T-cell (primary cell): ENCODE data around the gene PARD3. TPM values are rescaled to one million over a fixed set of nuclear protein-coding genes. Genes with fewer than 3 reads are reported as not detected.

Experiments
- ATAC-seq, 4 experiments: fragments of 200-7000 bp in 3 of 4; fragments of 150-1000 bp in 1 of 4; cut with Tn5 transposase; replicated peaks in 1 of 4; 1 replicate in 3 of 4; 2 replicates in 1 of 4; pipeline ENCODE4 v1.10.0; 2021; ENCODE audit warnings: moderate library complexity in 3 of 4, mild to moderate bottlenecking in 2 of 4, moderate number of reproducible peaks in 1 of 4
- CTCF ChIA-PET, 2 donors: fragments of 300-600 bp; sonication (Branson Sonifier 250); formaldehyde crosslinking; loops; one replicate each; lab custom pipeline; 2022; ENCODE audit warnings: antibody characterized with exemption in 2 of 2; lab: Charles Lee
- POLR2A ChIA-PET, 2 donors: fragments of 300-600 bp; sonication (Branson Sonifier 250); formaldehyde crosslinking; loops; one replicate each; lab custom pipeline; 2022; ENCODE audit warnings: antibody characterized with exemption in 2 of 2; lab: Charles Lee
- DNase-seq, 35 experiments: peaks; one replicate each; pipeline versions ENCODE4 v3.0.0 to v3.0.0-alpha.2; 2013 to 2023
- H3K27ac ChIP-seq: one replicate; pipeline ENCODE4 v1.5.1; 2013; ENCODE audit warnings: low read length
- H3K27me3 ChIP-seq, 2 experiments: replicated peaks in 1 of 2; 1 replicate in 1 of 2; 2 replicates in 1 of 2; pipeline versions ENCODE4 v1.6.1 to v1.7.0; 2013; ENCODE audit warnings: low read length in 1 of 2, mixed read lengths in 1 of 2; ENCODE audit not compliant: control insufficient read depth in 2 of 2, insufficient read depth in 2 of 2; ENCODE audit errors: extremely low read depth in 1 of 2
- H3K36me3 ChIP-seq, 2 donors: 1 replicate in 1 of 2; 2 replicates in 1 of 2; pipeline versions ENCODE4 v1.6.1 to v1.7.0; 2013; ENCODE audit warnings: low read length in 1 of 2; ENCODE audit not compliant: control insufficient read depth in 2 of 2, insufficient read depth in 1 of 2; ENCODE audit errors: extremely low read depth in 1 of 2
- H3K4me1 ChIP-seq, 2 experiments: 1 replicate in 1 of 2; 2 replicates in 1 of 2; pipeline versions ENCODE4 v1.6.1 to v1.7.0; 2013; ENCODE audit warnings: low read length in 2 of 2, mixed read lengths in 1 of 2; ENCODE audit not compliant: insufficient read depth in 2 of 2, control insufficient read depth in 1 of 2; ENCODE audit errors: extremely low read depth in 1 of 2
- H3K4me3 ChIP-seq, 2 donors: 1 replicate in 1 of 2; 2 replicates in 1 of 2; pipeline versions ENCODE4 v1.5.1 to v1.7.0; 2013; ENCODE audit warnings: mild to moderate bottlenecking in 2 of 2, low read length in 1 of 2, moderate library complexity in 1 of 2; ENCODE audit not compliant: control insufficient read depth in 1 of 2; ENCODE audit errors: extremely low read depth in 1 of 2
- H3K9me3 ChIP-seq: 2 replicates; pipeline ENCODE4 v1.7.0; 2013
- H3K27ac Mint-ChIP-seq, 2 donors: one replicate each; pipeline ENCODE4 v1.8.0; 2020 to 2021; ENCODE audit warnings: mild to moderate bottlenecking in 2 of 2, mixed read lengths in 2 of 2
- H3K27me3 Mint-ChIP-seq, 2 donors: one replicate each; pipeline ENCODE4 v1.8.0; 2021 to 2022; ENCODE audit warnings: mixed read lengths in 2 of 2
- H3K36me3 Mint-ChIP-seq: one replicate; pipeline ENCODE4 v1.8.0; 2021; ENCODE audit warnings: mixed read lengths
- H3K4me1 Mint-ChIP-seq, 3 donors: one replicate each; pipeline ENCODE4 v1.8.0; 2020 to 2022; ENCODE audit warnings: mixed read lengths in 3 of 3, mild to moderate bottlenecking in 1 of 3
- H3K4me3 Mint-ChIP-seq, 3 donors: one replicate each; pipeline ENCODE4 v1.8.0; 2020 to 2022; ENCODE audit warnings: mild to moderate bottlenecking in 3 of 3, mixed read lengths in 3 of 3, moderate library complexity in 3 of 3
- H3K9me3 Mint-ChIP-seq, 3 donors: one replicate each; pipeline ENCODE4 v1.8.0; 2020 to 2022; ENCODE audit warnings: mixed read lengths in 3 of 3
- WGBS: methylation state at CpG from one replicate; pipeline ENCODE4 v1.1.5; 2013; ENCODE audit warnings: missing lambda C conversion rate; ENCODE audit not compliant: insufficient coverage; 5-methylcytosine and 5-hydroxymethylcytosine counted together
- total RNA-seq, 35 experiments: library from RNA in 6 of 35; stranded (reverse) in 6 of 35; fragments of 120-200 nt in 1 of 35; gene quantifications; one replicate each; pipeline versions ENCODE4 v1.2.1 to v1.2.4 and lab custom pipeline; 2013 to 2026

PARD3 gene
- total RNA-seq, 5 donors from 2014 or later (not counting 1 experiment from before 2014, with no cell fraction given) = 0.36 to 0.92 (median 0.65) TPM

DNA sequence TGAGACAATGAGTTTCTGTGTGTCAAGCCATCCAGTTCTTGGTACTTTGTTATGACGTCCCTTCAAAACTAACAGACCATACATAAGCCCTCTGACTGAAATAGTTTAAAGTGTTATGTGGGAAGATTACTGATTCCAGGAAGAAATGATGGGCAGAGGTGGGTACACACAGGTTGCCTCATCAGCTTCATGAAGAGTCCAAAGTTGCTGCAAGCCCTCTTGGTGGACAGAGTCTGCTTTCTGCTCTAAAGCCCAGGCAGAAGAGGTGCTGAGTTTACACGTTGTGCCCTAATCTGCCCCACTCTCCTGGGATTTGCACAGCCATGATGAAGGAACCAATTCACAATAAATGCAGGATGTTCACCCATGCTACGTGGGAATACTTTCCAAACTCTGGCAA, 187.4 kb downstream of the PARD3 start:
- H3K4me1 Mint-ChIP-seq = no peaks in the 10 kb centered on the region
- no peaks in the 10 kb centered on the region for H3K9me3 Mint-ChIP-seq
- H3K27ac Mint-ChIP-seq = no peak overlapping the region
- Histone ChIP-seq H3K36me3 (no peaks in the 10 kb centered on the region), H3K4me3 (no peak overlapping the region), H3K9me3 (no peaks in the 10 kb centered on the region), H3K27me3 (peaks cover 0 to 2% of the 10 kb centered on the region in 2 experiments), H3K27ac (no peak overlapping the region), H3K4me1 (no peaks in the 10 kb centered on the region)
- WGBS = 80% methylated on average over 1 of the region's 3 CpGs
- peaks cover 0 to 3% of the 10 kb centered on the region in 2 donors for H3K27me3 Mint-ChIP-seq
- CTCF ChIA-PET = no interaction called here
- POLR2A ChIA-PET = no interaction called here
- no peaks in the 10 kb centered on the region for H3K36me3 Mint-ChIP-seq
- DNase-seq (no peak), ATAC-seq (no peak)
- no peak overlapping the region for H3K4me3 Mint-ChIP-seq

DNA sequence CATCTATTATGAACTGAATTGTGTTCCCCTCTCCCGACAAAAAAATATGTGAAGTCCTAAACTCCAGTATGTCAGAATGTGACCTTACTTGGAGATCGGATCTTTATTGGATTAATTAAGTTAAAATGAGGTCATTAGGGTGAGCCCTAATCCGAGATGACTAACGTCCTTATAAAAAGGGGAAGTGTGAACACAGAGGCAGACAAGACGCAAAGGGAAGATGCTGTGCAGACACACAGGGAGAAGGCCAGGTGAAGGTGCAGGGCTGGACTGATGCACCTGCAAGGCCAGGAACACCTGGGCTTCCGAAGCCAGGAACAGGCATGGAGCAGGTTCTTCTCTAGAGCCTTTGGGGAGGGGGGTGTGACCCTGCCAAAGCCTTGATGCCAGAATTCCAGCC, 187.8 kb downstream of the PARD3 start:
- Histone ChIP-seq H3K27me3 (peaks cover 0 to 2% of the 10 kb centered on the region in 2 experiments), H3K36me3 (no peaks in the 10 kb centered on the region), H3K27ac (no peak overlapping the region), H3K4me1 (no peaks in the 10 kb centered on the region), H3K4me3 (no peak overlapping the region), H3K9me3 (no peaks in the 10 kb centered on the region)
- Mint-ChIP-seq H3K36me3 (no peaks in the 10 kb centered on the region), H3K27ac (no peak overlapping the region), H3K4me3 (no peak overlapping the region), H3K9me3 (no peaks in the 10 kb centered on the region), H3K27me3 (peaks cover 0 to 3% of the 10 kb centered on the region in 2 donors), H3K4me1 (no peaks in the 10 kb centered on the region)
- WGBS = 87% methylated on average over 5 of the region's 6 CpGs
- ATAC-seq = no peak
- ChIA-PET CTCF (no interaction called here), POLR2A (no interaction called here)
- no peak for DNase-seq

DNA sequence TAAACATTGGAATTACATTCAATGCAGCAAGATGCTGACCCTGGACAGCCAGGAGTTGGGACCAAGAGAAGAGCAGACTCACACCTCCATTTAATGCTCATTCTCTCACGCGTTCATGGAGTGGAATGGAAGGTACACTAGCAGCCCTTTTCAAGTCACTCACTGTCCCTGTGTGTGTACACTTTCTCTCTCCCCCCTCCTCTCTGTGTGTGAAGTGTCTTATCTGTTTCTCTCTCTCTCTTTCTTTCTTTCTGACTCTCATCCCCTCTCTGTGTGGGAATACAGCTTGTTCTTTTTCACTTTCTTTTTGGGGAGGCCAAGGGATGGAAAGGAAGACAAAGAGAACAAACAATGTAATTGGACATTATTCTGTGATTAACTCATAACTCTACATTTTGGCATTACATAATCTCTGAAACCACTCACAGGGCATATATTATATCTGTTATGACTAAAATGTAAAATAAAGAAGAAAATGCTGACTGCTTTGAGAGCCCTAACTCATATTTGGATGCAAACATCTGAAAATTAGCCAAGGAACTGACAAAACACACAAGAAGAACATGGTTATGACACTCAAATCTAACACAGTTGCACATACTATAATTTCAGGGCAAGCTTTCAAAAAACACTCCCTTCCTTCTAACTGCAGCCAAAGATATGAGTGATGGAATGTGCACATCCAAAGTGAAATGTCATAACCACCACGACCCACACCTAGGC, 188.8 kb downstream of the PARD3 start:
- Histone ChIP-seq H3K4me1 (no peaks in the 10 kb centered on the region), H3K27me3 (peaks cover 0 to 2% of the 10 kb centered on the region in 2 experiments), H3K36me3 (no peaks in the 10 kb centered on the region), H3K27ac (no peak overlapping the region), H3K9me3 (no peaks in the 10 kb centered on the region), H3K4me3 (no peak overlapping the region)
- Mint-ChIP-seq H3K9me3 (no peaks in the 10 kb centered on the region), H3K4me3 (no peak overlapping the region), H3K27ac (no peak overlapping the region), H3K27me3 (no peaks in the 10 kb centered on the region), H3K36me3 (no peaks in the 10 kb centered on the region), H3K4me1 (no peaks in the 10 kb centered on the region)
- ATAC-seq (no peak), DNase-seq (no peak)
- no CpG with 5 or more reads among the region's 3 CpGs for WGBS
- POLR2A ChIA-PET = no interaction called here
- CTCF ChIA-PET = no interaction called here

DNA sequence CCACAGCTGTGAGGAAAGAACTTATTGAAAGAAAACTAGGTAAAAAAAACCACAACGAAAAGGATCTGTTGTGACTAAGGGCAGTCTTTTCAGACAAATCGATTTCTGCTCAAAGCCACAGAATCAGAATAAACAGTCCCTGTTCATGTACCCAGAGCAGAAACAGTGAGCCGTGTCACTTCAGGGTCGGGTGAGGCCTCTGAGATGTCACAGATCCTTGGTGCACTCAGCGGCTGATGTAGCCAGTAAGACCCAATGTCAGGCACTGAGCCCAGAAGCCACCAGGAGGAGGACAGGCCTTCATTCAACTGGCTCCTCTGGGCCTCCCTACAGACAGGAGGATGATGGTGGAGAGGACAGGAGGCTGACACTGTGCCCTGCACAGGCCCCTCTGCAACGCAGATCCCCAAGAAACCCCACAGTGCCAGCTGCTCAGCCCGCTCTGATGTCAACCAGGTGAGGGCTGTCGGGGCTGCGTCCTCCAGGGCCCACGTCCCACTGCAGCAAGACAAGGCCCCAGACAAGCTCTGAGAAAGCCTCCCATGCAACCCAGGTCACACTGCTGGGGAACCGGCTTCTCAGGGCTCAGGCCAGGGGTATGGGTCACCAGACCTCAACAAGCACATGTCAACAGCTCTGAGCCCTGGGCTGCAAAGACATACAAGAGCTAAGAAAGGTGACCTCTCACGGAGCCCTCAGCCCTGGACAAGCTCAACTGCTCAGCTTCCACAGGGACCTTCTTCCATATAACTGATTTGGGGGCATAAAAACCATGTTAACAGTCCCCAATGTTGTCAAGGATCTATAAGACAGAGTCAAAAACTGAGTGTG, 190.6 kb downstream of the PARD3 start:
- no peak overlapping the region for H3K4me3 Mint-ChIP-seq
- Histone ChIP-seq H3K27me3 (peaks cover 0 to 2% of the 10 kb centered on the region in 2 experiments), H3K36me3 (no peaks in the 10 kb centered on the region), H3K9me3 (no peaks in the 10 kb centered on the region), H3K4me3 (no peak overlapping the region), H3K27ac (no peak overlapping the region), H3K4me1 (no peaks in the 10 kb centered on the region)
- 84% methylated on average over 11 of the region's 12 CpGs for WGBS
- no peak for ATAC-seq
- ChIA-PET CTCF (interaction anchor here in 1 of 2 donors (1.0 kb wide), 1 partner anchor 14 kb away, joined by 3 read pairs; no protein-coding TSS in a partner anchor), POLR2A (no interaction called here)
- no peaks in the 10 kb centered on the region for H3K4me1 Mint-ChIP-seq
- H3K27ac Mint-ChIP-seq = no peak overlapping the region
- H3K27me3 Mint-ChIP-seq = no peaks in the 10 kb centered on the region
- H3K9me3 Mint-ChIP-seq = no peaks in the 10 kb centered on the region
- DNase-seq = no peak
- no peaks in the 10 kb centered on the region for H3K36me3 Mint-ChIP-seq

DNA sequence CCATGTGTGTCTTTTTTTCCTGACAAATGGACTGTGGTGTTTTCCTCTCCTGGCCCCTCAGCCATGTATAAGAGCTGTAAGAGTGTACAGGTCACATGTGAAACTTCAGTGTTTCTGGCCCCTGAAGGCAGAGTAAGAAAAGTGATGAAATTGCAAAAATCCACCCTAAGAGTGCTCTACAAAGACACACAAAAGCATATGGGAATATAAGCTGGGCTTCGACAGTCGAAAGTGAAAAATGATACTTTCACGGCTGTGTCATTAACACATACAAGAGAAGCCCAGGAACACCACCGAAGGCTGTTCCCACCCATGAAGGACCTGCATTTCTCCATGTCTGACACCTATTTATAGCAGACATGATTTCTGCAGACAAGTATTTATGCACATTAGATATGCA, 192.2 kb downstream of the PARD3 start:
- H3K27ac ChIP-seq = no peak overlapping the region
- H3K27me3 Mint-ChIP-seq = no peaks in the 10 kb centered on the region
- ATAC-seq (no peak), DNase-seq (no peak)
- ChIA-PET CTCF (interaction anchor here in 1 of 2 donors (0.7 to 0.9 kb wide), 2 partner anchors 16 to 27 kb away, joined by 3 to 7 read pairs; no protein-coding TSS in a partner anchor), POLR2A (no interaction called here)
- H3K36me3 Mint-ChIP-seq = no peaks in the 10 kb centered on the region
- H3K4me1 Mint-ChIP-seq = no peaks in the 10 kb centered on the region
- H3K4me3 Mint-ChIP-seq = no peak overlapping the region
- no peaks in the 10 kb centered on the region for H3K4me1 ChIP-seq
- H3K4me3 ChIP-seq = no peak overlapping the region
- H3K36me3 ChIP-seq = no peaks in the 10 kb centered on the region
- H3K9me3 Mint-ChIP-seq = no peaks in the 10 kb centered on the region
- H3K27me3 ChIP-seq = peaks cover 0 to 2% of the 10 kb centered on the region in 2 experiments
- H3K9me3 ChIP-seq = no peaks in the 10 kb centered on the region
- H3K27ac Mint-ChIP-seq = no peak overlapping the region
- 90% methylated on average over 4 of the region's 4 CpGs for WGBS

DNA sequence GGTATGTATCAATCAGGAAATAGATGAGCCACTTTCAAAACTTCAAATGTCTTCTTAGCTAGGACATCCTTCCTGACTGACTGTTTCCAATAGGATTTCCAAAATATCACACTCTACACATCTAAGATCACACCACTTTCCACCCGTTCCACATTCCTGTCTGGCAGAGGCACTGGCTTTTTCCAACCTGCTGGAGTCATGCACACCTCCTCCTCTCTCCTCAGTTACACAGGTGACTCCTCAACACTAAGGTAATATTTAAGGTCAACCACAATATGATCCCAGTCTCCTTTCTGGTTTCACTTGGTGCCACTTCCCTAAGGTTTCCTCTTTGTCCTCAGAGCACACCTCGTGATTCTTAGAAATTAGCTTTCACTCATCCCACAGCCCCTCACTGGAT, 196.5 kb downstream of the PARD3 start:
- Histone ChIP-seq H3K27me3 (no peaks in the 10 kb centered on the region), H3K4me3 (no peak overlapping the region), H3K4me1 (no peaks in the 10 kb centered on the region), H3K27ac (no peak overlapping the region), H3K36me3 (no peaks in the 10 kb centered on the region), H3K9me3 (no peaks in the 10 kb centered on the region)
- POLR2A ChIA-PET = no interaction called here
- CTCF ChIA-PET = interaction anchor here in 1 of 2 donors (0.6 kb wide), 1 partner anchor 1425 kb away, joined by 3 read pairs; no protein-coding TSS in a partner anchor
- H3K4me1 Mint-ChIP-seq = no peaks in the 10 kb centered on the region
- DNase-seq = no peak
- WGBS = 93% methylated on average over 2 of the region's 2 CpGs
- no peak for ATAC-seq
- H3K27me3 Mint-ChIP-seq = peaks cover 0 to 4% of the 10 kb centered on the region in 2 donors
- no peaks in the 10 kb centered on the region for H3K9me3 Mint-ChIP-seq
- no peak overlapping the region for H3K4me3 Mint-ChIP-seq
- H3K36me3 Mint-ChIP-seq = no peaks in the 10 kb centered on the region
- no peak overlapping the region for H3K27ac Mint-ChIP-seq
